ENCODE results near the gene PRKCH.

PRKCH gene

GRCh38 chr14:61491876-61492434, 170.6 kb downstream of the PRKCH start:
- DNase-seq (ENCODE audit: low spot score): peak; percentile 59

- DNase-seq (ENCODE audit: low spot score): no peak
Observed at GRCh38 chr14:61492474-61492873, 171.1 kb downstream of the PRKCH start.

GRCh38 chr14:61493239-61493638, 171.9 kb downstream of the PRKCH start:
- DNase-seq (ENCODE audit: low spot score): peak; percentile 91

GRCh38 chr14:61494018-61494417, 172.6 kb downstream of the PRKCH start:
- peak; percentile 54 for DNase-seq (ENCODE audit: low spot score)

- no peak for DNase-seq (ENCODE audit: low spot score)
Observed at GRCh38 chr14:61495809-61496208, 174.4 kb downstream of the PRKCH start.

GRCh38 chr14:61498303-61498702, 176.9 kb downstream of the PRKCH start:
- peak; percentile 82 for DNase-seq (ENCODE audit: low spot score)

GRCh38 chr14:61498811-61499210, 177.4 kb downstream of the PRKCH start:
- peak; percentile 50 for DNase-seq (ENCODE audit: low spot score)

- DNase-seq (ENCODE audit: low spot score): no peak
Observed at GRCh38 chr14:61499991-61500390, 178.6 kb downstream of the PRKCH start.

- DNase-seq (ENCODE audit: low spot score): no peak
Observed at GRCh38 chr14:61501714-61502458, 180.5 kb downstream of the PRKCH start.

GRCh38 chr14:61502459-61503093, 181.2 kb downstream of the PRKCH start:
- DNase-seq (ENCODE audit: low spot score): peak; percentile 83

GRCh38 chr14:61503167-61503801, 181.9 kb downstream of the PRKCH start:
- peak; percentile 64 for DNase-seq (ENCODE audit: low spot score)

- no peak for DNase-seq (ENCODE audit: low spot score)
Observed at GRCh38 chr14:61504901-61505300, 183.5 kb downstream of the PRKCH start.

GRCh38 chr14:61505815-61506809, 184.7 kb downstream of the PRKCH start:
- peak; percentile 79 for DNase-seq (ENCODE audit: low spot score)

- no peak for DNase-seq (ENCODE audit: low spot score)
Observed at GRCh38 chr14:61508526-61508925, 187.1 kb downstream of the PRKCH start.

- peak; percentile 54 for DNase-seq (ENCODE audit: low spot score)
Observed at GRCh38 chr14:61510736-61511557, 189.6 kb downstream of the PRKCH start.

- no peak for DNase-seq (ENCODE audit: low spot score)
Observed at GRCh38 chr14:61511558-61511948, 190.2 kb downstream of the PRKCH start.

- DNase-seq (ENCODE audit: low spot score): no peak
Observed at GRCh38 chr14:61512026-61512834, 190.9 kb downstream of the PRKCH start.

GRCh38 chr14:61513986-61514830, 192.8 kb downstream of the PRKCH start:
- no peak for DNase-seq (ENCODE audit: low spot score)

GRCh38 chr14:61514927-61515326, 193.5 kb downstream of the PRKCH start:
- no peak for DNase-seq (ENCODE audit: low spot score)
